Activated naive CD8-positive, alpha-beta T cell treated with anti-CD3 and anti-CD28 coated beads, Interleukin-2, amount 10 ng/mL, durations not matched to agents 7 days and 5 days (primary cell): ENCODE data around the gene ZCCHC2. TPM values are rescaled to one million over a fixed set of nuclear protein-coding genes. Genes with fewer than 3 reads are reported as not detected.

ENCODE experiments used
- ATAC-seq: fragments of 150-1000 bp; cut with Tn5 transposase; one replicate; pipeline ENCODE4 v1.10.0; 2021; ENCODE audit warnings: low read depth, moderate library complexity
- POLR2A ChIA-PET: fragments of 350-600 bp; sonication (Branson Sonifier 250); formaldehyde crosslinking; loops from one replicate; lab custom pipeline; 2021; ENCODE audit warnings: antibody characterized with exemption; lab: Charles Lee
- DNase-seq: peaks from one replicate; pipeline ENCODE4 v3.0.0; 2021
- H3K27ac Mint-ChIP-seq: one replicate; pipeline ENCODE4 v1.8.0; 2022; ENCODE audit warnings: mild to moderate bottlenecking, mixed read lengths
- H3K27me3 Mint-ChIP-seq: one replicate; pipeline ENCODE4 v1.8.0; 2022; ENCODE audit warnings: mild to moderate bottlenecking, moderate library complexity, mixed read lengths
- H3K36me3 Mint-ChIP-seq: one replicate; pipeline ENCODE4 v1.8.0; 2021; ENCODE audit warnings: mild to moderate bottlenecking, mixed read lengths
- H3K4me1 Mint-ChIP-seq: one replicate; pipeline ENCODE4 v1.8.0; 2021; ENCODE audit warnings: mixed read lengths
- H3K4me3 Mint-ChIP-seq: one replicate; pipeline ENCODE4 v1.8.0; 2022; ENCODE audit warnings: mild to moderate bottlenecking, moderate library complexity, mixed read lengths
- H3K9me3 Mint-ChIP-seq: one replicate; pipeline ENCODE4 v1.8.0; 2021; ENCODE audit warnings: mixed read lengths
- total RNA-seq, 2 experiments: library from RNA; stranded (reverse); gene quantifications; one replicate each; pipeline ENCODE4 v1.2.3, GENCODE V29; 2021

The ZCCHC2 gene
- total RNA-seq, 2 experiments from 2014 or later: 56.8 to 61.7 TPM

GRCh38 chr18:62602706-62603105, 79.9 kb downstream of the ZCCHC2 start:
- DNase-seq: no peak
- Mint-ChIP-seq H3K27me3 (peaks cover 21% of the 10 kb centered on the region), H3K36me3 (no peaks in the 10 kb centered on the region), H3K9me3 (no peaks in the 10 kb centered on the region), H3K27ac (no peak overlapping the region), H3K4me3 (no peak overlapping the region), H3K4me1 (no peaks in the 10 kb centered on the region)
- no peak for ATAC-seq
- POLR2A ChIA-PET: no interaction called here

GRCh38 chr18:62603211-62603610, 80.4 kb downstream of the ZCCHC2 start:
- no peaks in the 10 kb centered on the region for H3K36me3 Mint-ChIP-seq
- peaks cover 17% of the 10 kb centered on the region for H3K27me3 Mint-ChIP-seq
- ATAC-seq (no peak), DNase-seq (no peak)
- H3K27ac Mint-ChIP-seq: no peak overlapping the region
- no peak overlapping the region for H3K4me3 Mint-ChIP-seq
- POLR2A ChIA-PET: no interaction called here
- H3K9me3 Mint-ChIP-seq: no peaks in the 10 kb centered on the region
- peaks cover 3% of the 10 kb centered on the region for H3K4me1 Mint-ChIP-seq

GRCh38 chr18:62603979-62604378, 81.2 kb downstream of the ZCCHC2 start:
- H3K36me3 Mint-ChIP-seq: no peaks in the 10 kb centered on the region
- H3K9me3 Mint-ChIP-seq: no peaks in the 10 kb centered on the region

GRCh38 chr18:62605685-62606084, 82.9 kb downstream of the ZCCHC2 start:
- DNase-seq: no peak
- H3K27ac Mint-ChIP-seq: no peak overlapping the region
- no peaks in the 10 kb centered on the region for H3K9me3 Mint-ChIP-seq
- H3K4me3 Mint-ChIP-seq: no peak overlapping the region
- ATAC-seq: no peak
- no peaks in the 10 kb centered on the region for H3K36me3 Mint-ChIP-seq
- H3K4me1 Mint-ChIP-seq: peaks cover 4% of the 10 kb centered on the region
- POLR2A ChIA-PET: no interaction called here
- peaks cover 15% of the 10 kb centered on the region for H3K27me3 Mint-ChIP-seq

More at GRCh38 chr18:62603979-62604378, 81.2 kb downstream of the ZCCHC2 start:
- DNase-seq (no peak), ATAC-seq (no peak)
- H3K27ac Mint-ChIP-seq: no peak overlapping the region
- H3K4me1 Mint-ChIP-seq: peaks cover 4% of the 10 kb centered on the region
- POLR2A ChIA-PET: no interaction called here
- no peak overlapping the region for H3K4me3 Mint-ChIP-seq
- H3K27me3 Mint-ChIP-seq: peaks cover 10% of the 10 kb centered on the region

GRCh38 chr18:62606106-62606505, 83.3 kb downstream of the ZCCHC2 start:
- no peak overlapping the region for H3K27ac Mint-ChIP-seq
- H3K36me3 Mint-ChIP-seq: no peaks in the 10 kb centered on the region
- ATAC-seq (no peak), DNase-seq (no peak)
- H3K9me3 Mint-ChIP-seq: no peaks in the 10 kb centered on the region
- no peak overlapping the region for H3K4me3 Mint-ChIP-seq
- peaks cover 4% of the 10 kb centered on the region for H3K4me1 Mint-ChIP-seq
- H3K27me3 Mint-ChIP-seq: peaks cover 18% of the 10 kb centered on the region
- POLR2A ChIA-PET: no interaction called here

GRCh38 chr18:62607302-62607701, 84.5 kb downstream of the ZCCHC2 start:
- Mint-ChIP-seq H3K9me3 (no peaks in the 10 kb centered on the region), H3K36me3 (no peaks in the 10 kb centered on the region), H3K27me3 (peaks cover 19% of the 10 kb centered on the region), H3K27ac (no peak overlapping the region), H3K4me1 (peaks cover 4% of the 10 kb centered on the region), H3K4me3 (no peak overlapping the region)
- POLR2A ChIA-PET: no interaction called here
- DNase-seq (no peak), ATAC-seq (no peak)

GRCh38 chr18:62607708-62608428, 85.0 kb downstream of the ZCCHC2 start:
- POLR2A ChIA-PET: no interaction called here
- no peak for ATAC-seq
- no peaks in the 10 kb centered on the region for H3K36me3 Mint-ChIP-seq

GRCh38 chr18:62609764-62610163, 86.9 kb downstream of the ZCCHC2 start:
- ATAC-seq (no peak), DNase-seq (no peak)
- no peak overlapping the region for H3K4me3 Mint-ChIP-seq
- H3K4me1 Mint-ChIP-seq: peaks cover 4% of the 10 kb centered on the region
- H3K9me3 Mint-ChIP-seq: no peaks in the 10 kb centered on the region
- H3K36me3 Mint-ChIP-seq: no peaks in the 10 kb centered on the region
- POLR2A ChIA-PET: no interaction called here
- H3K27ac Mint-ChIP-seq: no peak overlapping the region
- H3K27me3 Mint-ChIP-seq: peaks cover 22% of the 10 kb centered on the region

More at GRCh38 chr18:62607708-62608428, 85.0 kb downstream of the ZCCHC2 start:
- H3K4me3 Mint-ChIP-seq: no peak overlapping the region
- peaks cover 4% of the 10 kb centered on the region for H3K4me1 Mint-ChIP-seq
- no peak for DNase-seq
- no peaks in the 10 kb centered on the region for H3K9me3 Mint-ChIP-seq
- no peak overlapping the region for H3K27ac Mint-ChIP-seq
- peaks cover 23% of the 10 kb centered on the region for H3K27me3 Mint-ChIP-seq

- no peaks in the 10 kb centered on the region for H3K9me3 Mint-ChIP-seq
- no peak for DNase-seq
- no peak overlapping the region for H3K4me3 Mint-ChIP-seq
- no peaks in the 10 kb centered on the region for H3K36me3 Mint-ChIP-seq
- H3K27me3 Mint-ChIP-seq: peaks cover 27% of the 10 kb centered on the region
- POLR2A ChIA-PET: no interaction called here
- peaks cover 4% of the 10 kb centered on the region for H3K4me1 Mint-ChIP-seq
- no peak overlapping the region for H3K27ac Mint-ChIP-seq
- no peak for ATAC-seq
These were observed 87.5 kb downstream of the ZCCHC2 start for GRCh38 chr18:62610351-62610700.

- no peak for DNase-seq
- peaks cover 4% of the 10 kb centered on the region for H3K4me1 Mint-ChIP-seq
- POLR2A ChIA-PET: no interaction called here
- no peaks in the 10 kb centered on the region for H3K36me3 Mint-ChIP-seq
- H3K27ac Mint-ChIP-seq: no peak overlapping the region
- H3K4me3 Mint-ChIP-seq: no peak overlapping the region
- peaks cover 30% of the 10 kb centered on the region for H3K27me3 Mint-ChIP-seq
- ATAC-seq: no peak
- no peaks in the 10 kb centered on the region for H3K9me3 Mint-ChIP-seq
These were observed 88.0 kb downstream of the ZCCHC2 start for GRCh38 chr18:62610701-62611411.

- ATAC-seq: no peak
These were observed 88.8 kb downstream of the ZCCHC2 start for GRCh38 chr18:62611453-62612288.

GRCh38 chr18:62612289-62612645, 89.4 kb downstream of the ZCCHC2 start:
- POLR2A ChIA-PET: no interaction called here
- no peaks in the 10 kb centered on the region for H3K36me3 Mint-ChIP-seq
- peaks cover 38% of the 10 kb centered on the region for H3K27me3 Mint-ChIP-seq
- H3K9me3 Mint-ChIP-seq: no peaks in the 10 kb centered on the region
- no peak overlapping the region for H3K27ac Mint-ChIP-seq
- no peak overlapping the region for H3K4me3 Mint-ChIP-seq
- H3K4me1 Mint-ChIP-seq: peaks cover 4% of the 10 kb centered on the region
- DNase-seq: no peak
- ATAC-seq: no peak

More at GRCh38 chr18:62611453-62612288, 88.8 kb downstream of the ZCCHC2 start:
- Mint-ChIP-seq H3K9me3 (no peaks in the 10 kb centered on the region), H3K4me3 (no peak overlapping the region), H3K4me1 (peaks cover 4% of the 10 kb centered on the region), H3K27me3 (peaks cover 36% of the 10 kb centered on the region), H3K36me3 (no peaks in the 10 kb centered on the region), H3K27ac (no peak overlapping the region)
- POLR2A ChIA-PET: no interaction called here
- DNase-seq: no peak

GRCh38 chr18:62612776-62613175, 90.0 kb downstream of the ZCCHC2 start:
- Mint-ChIP-seq H3K27ac (no peak overlapping the region), H3K4me1 (peaks cover 4% of the 10 kb centered on the region), H3K27me3 (peaks cover 40% of the 10 kb centered on the region), H3K36me3 (no peaks in the 10 kb centered on the region), H3K9me3 (no peaks in the 10 kb centered on the region), H3K4me3 (no peak overlapping the region)
- POLR2A ChIA-PET: no interaction called here
- no peak for DNase-seq
- no peak for ATAC-seq
